Panc1 (cell line): Measurements from ENCODE around the gene AGAP1. TPM values are rescaled to one million over a fixed set of nuclear protein-coding genes. Genes with fewer than 3 reads are reported as not detected.

Source experiments
- ATAC-seq: fragments of 200-7000 bp; cut with Tn5 transposase; 2 replicates; pipeline ENCODE4 v1.9.1; 2020; ENCODE audit warnings: mild to moderate bottlenecking, moderate library complexity
- BruUV-seq: library from RNA; stranded (reverse); fragments of 400-500 nt; replicated peaks from 2 replicates; lab custom pipeline; 2021; lab: Mats Ljungman, UMichigan
- CTCF ChIA-PET: fragments of 300-600 bp; sonication (Branson Sonifier 250); formaldehyde crosslinking; loops from one replicate; lab custom pipeline; 2022; ENCODE audit warnings: antibody characterized with exemption; lab: Charles Lee
- POLR2A ChIA-PET: fragments of 300-600 bp; sonication (Branson Sonifier 250); formaldehyde crosslinking; loops from one replicate; lab custom pipeline; 2022; ENCODE audit warnings: antibody characterized with exemption; lab: Charles Lee
- DNase-seq: peaks from one replicate; pipeline ENCODE4 v3.0.0-alpha.2; 2010; ENCODE audit warnings: low read depth, low spot score
- H3K27ac ChIP-seq: 2 replicates; pipeline ENCODE4 v1.5.1; 2011; ENCODE audit warnings: mild to moderate bottlenecking, low read length, inconsistent platforms
- H3K27me3 ChIP-seq: fragments of 200-500 bp; sonication (Bioruptor generic); 2 replicates; pipeline ENCODE4 v1.6.0; 2014; ENCODE audit warnings: low read length, inconsistent platforms; ENCODE audit not compliant: control insufficient read depth, insufficient read depth
- H3K36me3 ChIP-seq: fragments of 200-500 bp; sonication (Bioruptor generic); 2 replicates; pipeline ENCODE4 v1.5.1; 2014; ENCODE audit warnings: inconsistent platforms, mild to moderate bottlenecking, low read length, moderate library complexity; ENCODE audit not compliant: control insufficient read depth, insufficient read depth
- H3K4me1 ChIP-seq: 2 replicates; pipeline ENCODE4 v1.5.1; 2011; ENCODE audit warnings: inconsistent platforms, mild to moderate bottlenecking, low read length, moderate library complexity; ENCODE audit not compliant: control insufficient read depth, insufficient read depth
- H3K4me3 ChIP-seq, 2 experiments: 2 replicates each; pipeline ENCODE4 v1.5.1; 2011 to 2012; ENCODE audit warnings: low read depth in 2 of 2, low read length in 2 of 2, mild to moderate bottlenecking in 2 of 2, inconsistent platforms in 1 of 2, moderate library complexity in 1 of 2
- H3K9me3 ChIP-seq: fragments of 200-500 bp; sonication (Bioruptor generic); 2 replicates; pipeline ENCODE4 v1.5.1; 2014; ENCODE audit warnings: low read depth, mild to moderate bottlenecking, inconsistent platforms, low read length, moderate library complexity; ENCODE audit not compliant: control insufficient read depth, insufficient read depth
- POLR2AphosphoS5 ChIP-seq: IDR thresholded peaks from 2 replicates; pipeline ENCODE4 v1.6.1; 2012; ENCODE audit warnings: mild to moderate bottlenecking, low read depth, low read length, moderate library complexity
- SIN3A ChIP-seq: IDR thresholded peaks from 2 replicates; pipeline ENCODE4 v1.6.1; 2012; ENCODE audit warnings: low read depth, mild to moderate bottlenecking, low read length, moderate library complexity, borderline replicate concordance; ENCODE audit not compliant: insufficient read depth
- TCF7L2 ChIP-seq: IDR thresholded peaks from 2 replicates; pipeline ENCODE4 v1.6.1; 2011; ENCODE audit warnings: mild to moderate bottlenecking, low read depth, low read length, inconsistent platforms
- in situ Hi-C: cut with HindIII; loops from 2 replicates; pipeline ENCODE4 v1.10.0; 2016; ENCODE audit warnings: low sequenced_read_pairs, low pct_unique_long_range_greater_than_20kb
- intact Hi-C: fragments of 100-400 bp; cut with micrococcal nuclease; formaldehyde crosslinking; loops from one replicate; pipeline ENCODE4 v1.10.0; 2022; ENCODE audit not compliant: unreplicated experiment
- total RNA-seq: library from RNA; stranded (reverse); gene quantifications from one replicate; pipeline ENCODE4 v1.2.1, GENCODE V29; 2021; ENCODE audit not compliant: unreplicated experiment
- TF ChIP-seq, protein P1 (sequence below): fragments of 450-650 bp; IDR thresholded peaks from 2 replicates; pipeline ENCODE4 v1.5.1; 2017; ENCODE audit warnings: mild to moderate bottlenecking
- TF ChIP-seq, protein P2 (sequence below), 2 experiments: IDR thresholded peaks; 2 replicates each; pipeline ENCODE4 v1.6.1; 2011 to 2012; ENCODE audit warnings: low read depth in 2 of 2, control low read depth in 1 of 2, low read length in 1 of 2, mild to moderate bottlenecking in 1 of 2, moderate library complexity in 1 of 2; ENCODE audit not compliant: insufficient read depth in 1 of 2

Gene AGAP1
- total RNA-seq, 1 experiment from 2014 or later: 38.9 TPM

DNA sequence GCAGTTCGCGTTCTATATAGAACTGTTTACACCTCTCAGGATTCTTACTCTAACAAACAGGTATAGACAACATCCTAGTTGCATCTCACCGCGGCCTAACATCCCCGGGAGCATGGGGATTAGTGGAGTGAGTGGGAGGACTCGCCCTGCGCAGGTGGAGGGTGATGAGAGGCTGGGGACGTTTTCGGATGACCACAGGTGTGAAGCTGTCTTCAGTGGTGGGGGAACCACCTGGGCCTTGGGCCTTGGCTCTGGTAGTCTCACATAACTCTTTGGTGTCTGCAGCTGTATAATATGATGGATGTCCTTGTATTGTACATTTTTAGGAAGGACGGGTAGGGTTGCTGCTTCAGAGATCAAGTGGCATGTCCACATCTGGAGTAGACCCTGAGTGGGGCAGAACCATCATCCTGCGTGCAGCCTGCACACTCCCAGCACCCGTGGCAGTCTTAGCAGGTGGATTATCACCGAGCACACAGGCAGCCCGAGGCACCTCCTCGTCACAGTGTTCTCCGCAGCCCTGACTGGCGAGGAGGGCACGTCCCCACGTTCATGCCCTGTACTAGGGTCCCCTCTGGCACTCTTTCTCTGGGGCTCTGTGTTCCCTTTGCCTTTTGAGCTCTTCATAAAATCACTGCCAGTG, 56.0 kb downstream of the AGAP1 start:
- peaks cover 10% of the 10 kb centered on the region for H3K4me1 ChIP-seq
- DNase-seq (no peak), ATAC-seq (no peak)
- BruUV-seq: no TSS peak
- in situ Hi-C loops: no loop called here
- intact Hi-C loops: no loop called here
- H3K36me3 ChIP-seq: no peaks in the 10 kb centered on the region
- ChIA-PET POLR2A (no interaction called here), CTCF (no interaction called here)
- no peak overlapping the region for H3K4me3 ChIP-seq
- H3K27ac ChIP-seq: no peak overlapping the region
- TF ChIP-seq POLR2AphosphoS5 (no peak), TCF7L2 (no peak), SIN3A (no peak)
- TF ChIP-seq, protein P1, sequence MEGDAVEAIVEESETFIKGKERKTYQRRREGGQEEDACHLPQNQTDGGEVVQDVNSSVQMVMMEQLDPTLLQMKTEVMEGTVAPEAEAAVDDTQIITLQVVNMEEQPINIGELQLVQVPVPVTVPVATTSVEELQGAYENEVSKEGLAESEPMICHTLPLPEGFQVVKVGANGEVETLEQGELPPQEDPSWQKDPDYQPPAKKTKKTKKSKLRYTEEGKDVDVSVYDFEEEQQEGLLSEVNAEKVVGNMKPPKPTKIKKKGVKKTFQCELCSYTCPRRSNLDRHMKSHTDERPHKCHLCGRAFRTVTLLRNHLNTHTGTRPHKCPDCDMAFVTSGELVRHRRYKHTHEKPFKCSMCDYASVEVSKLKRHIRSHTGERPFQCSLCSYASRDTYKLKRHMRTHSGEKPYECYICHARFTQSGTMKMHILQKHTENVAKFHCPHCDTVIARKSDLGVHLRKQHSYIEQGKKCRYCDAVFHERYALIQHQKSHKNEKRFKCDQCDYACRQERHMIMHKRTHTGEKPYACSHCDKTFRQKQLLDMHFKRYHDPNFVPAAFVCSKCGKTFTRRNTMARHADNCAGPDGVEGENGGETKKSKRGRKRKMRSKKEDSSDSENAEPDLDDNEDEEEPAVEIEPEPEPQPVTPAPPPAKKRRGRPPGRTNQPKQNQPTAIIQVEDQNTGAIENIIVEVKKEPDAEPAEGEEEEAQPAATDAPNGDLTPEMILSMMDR: no peak
- TF ChIP-seq, protein P2, sequence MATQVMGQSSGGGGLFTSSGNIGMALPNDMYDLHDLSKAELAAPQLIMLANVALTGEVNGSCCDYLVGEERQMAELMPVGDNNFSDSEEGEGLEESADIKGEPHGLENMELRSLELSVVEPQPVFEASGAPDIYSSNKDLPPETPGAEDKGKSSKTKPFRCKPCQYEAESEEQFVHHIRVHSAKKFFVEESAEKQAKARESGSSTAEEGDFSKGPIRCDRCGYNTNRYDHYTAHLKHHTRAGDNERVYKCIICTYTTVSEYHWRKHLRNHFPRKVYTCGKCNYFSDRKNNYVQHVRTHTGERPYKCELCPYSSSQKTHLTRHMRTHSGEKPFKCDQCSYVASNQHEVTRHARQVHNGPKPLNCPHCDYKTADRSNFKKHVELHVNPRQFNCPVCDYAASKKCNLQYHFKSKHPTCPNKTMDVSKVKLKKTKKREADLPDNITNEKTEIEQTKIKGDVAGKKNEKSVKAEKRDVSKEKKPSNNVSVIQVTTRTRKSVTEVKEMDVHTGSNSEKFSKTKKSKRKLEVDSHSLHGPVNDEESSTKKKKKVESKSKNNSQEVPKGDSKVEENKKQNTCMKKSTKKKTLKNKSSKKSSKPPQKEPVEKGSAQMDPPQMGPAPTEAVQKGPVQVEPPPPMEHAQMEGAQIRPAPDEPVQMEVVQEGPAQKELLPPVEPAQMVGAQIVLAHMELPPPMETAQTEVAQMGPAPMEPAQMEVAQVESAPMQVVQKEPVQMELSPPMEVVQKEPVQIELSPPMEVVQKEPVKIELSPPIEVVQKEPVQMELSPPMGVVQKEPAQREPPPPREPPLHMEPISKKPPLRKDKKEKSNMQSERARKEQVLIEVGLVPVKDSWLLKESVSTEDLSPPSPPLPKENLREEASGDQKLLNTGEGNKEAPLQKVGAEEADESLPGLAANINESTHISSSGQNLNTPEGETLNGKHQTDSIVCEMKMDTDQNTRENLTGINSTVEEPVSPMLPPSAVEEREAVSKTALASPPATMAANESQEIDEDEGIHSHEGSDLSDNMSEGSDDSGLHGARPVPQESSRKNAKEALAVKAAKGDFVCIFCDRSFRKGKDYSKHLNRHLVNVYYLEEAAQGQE (IDR thresholded peaks at IDR 0.05; ENCODE audit: insufficient read depth in 1 of 2, low read depth in 2 of 2, low read length in 1 of 2): no peak
- H3K27me3 ChIP-seq: no peaks in the 10 kb centered on the region
- H3K9me3 ChIP-seq: no peaks in the 10 kb centered on the region

DNA sequence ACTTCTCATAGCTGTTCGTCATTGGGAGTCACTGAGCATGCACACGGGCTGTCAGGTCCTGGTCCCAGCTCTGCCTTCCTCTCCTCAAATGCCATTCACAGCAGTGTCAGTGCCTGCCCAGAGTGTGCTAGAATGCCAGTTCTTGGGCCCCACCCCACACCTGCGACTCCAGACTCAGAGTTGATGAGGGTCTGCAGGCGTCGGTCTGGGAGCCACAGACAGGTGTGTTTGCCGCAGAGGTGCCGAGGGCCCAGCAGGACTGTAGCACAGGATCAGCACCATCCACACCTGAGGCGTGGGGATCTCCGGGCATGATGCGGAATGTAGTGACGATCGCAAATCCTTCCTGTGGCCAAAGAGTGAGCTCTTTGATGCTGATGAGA, 56.5 kb downstream of the AGAP1 start:
- Histone ChIP-seq H3K4me3 (no peak overlapping the region), H3K4me1 (peaks cover 10% of the 10 kb centered on the region), H3K9me3 (no peaks in the 10 kb centered on the region), H3K36me3 (no peaks in the 10 kb centered on the region), H3K27ac (no peak overlapping the region), H3K27me3 (no peaks in the 10 kb centered on the region)
- POLR2A ChIA-PET: no interaction called here
- DNase-seq (no peak), ATAC-seq (no peak)
- TF ChIP-seq, protein P1: no peak
- no peak for TF ChIP-seq TCF7L2
- TF ChIP-seq POLR2AphosphoS5: no peak
- no peak for TF ChIP-seq SIN3A
- TF ChIP-seq, protein P2 (IDR thresholded peaks at IDR 0.05; ENCODE audit: insufficient read depth in 1 of 2, low read depth in 2 of 2, low read length in 1 of 2): no peak
- intact Hi-C loops (no loop called here), in situ Hi-C loops (no loop called here)
- BruUV-seq: no TSS peak
- CTCF ChIA-PET: no interaction called here
